Measurements from ENCODE around the gene ACIN1. TPM values are rescaled to one million over a fixed set of nuclear protein-coding genes. Genes with fewer than 3 reads are reported as not detected.
A peak's percentile ranks its signal among the peaks of the same experiment; 100 is the strongest.

ACIN1 gene
- total and polyA plus RNA-seq, 10 donors: 59.2 to 228 (median 186) TPM

- Histone ChIP-seq H3K4me3 (no peak overlapping the region), H3K27me3 (replicated peaks in 1 of 7) (no peaks in the 10 kb centered on the region), H3K4me1 (peaks cover 16 to 59% (median 33%) of the 10 kb centered on the region in 6 donors), H3K36me3 (peaks cover 0 to 28% (median 2%) of the 10 kb centered on the region in 6 donors), H3K9me3 (no peaks in the 10 kb centered on the region), H3K27ac (peak overlapping the region in 2 of 8 donors; percentile 39 to 51)
- DNase-seq: no peak
- intact Hi-C loops (cut with DNase I; ENCODE audit: low total_unique reads): loop anchor here (10.0 kb wide), 1 partner anchor 170 kb away; no protein-coding TSS in a partner anchor
- TF ChIP-seq, protein P1, sequence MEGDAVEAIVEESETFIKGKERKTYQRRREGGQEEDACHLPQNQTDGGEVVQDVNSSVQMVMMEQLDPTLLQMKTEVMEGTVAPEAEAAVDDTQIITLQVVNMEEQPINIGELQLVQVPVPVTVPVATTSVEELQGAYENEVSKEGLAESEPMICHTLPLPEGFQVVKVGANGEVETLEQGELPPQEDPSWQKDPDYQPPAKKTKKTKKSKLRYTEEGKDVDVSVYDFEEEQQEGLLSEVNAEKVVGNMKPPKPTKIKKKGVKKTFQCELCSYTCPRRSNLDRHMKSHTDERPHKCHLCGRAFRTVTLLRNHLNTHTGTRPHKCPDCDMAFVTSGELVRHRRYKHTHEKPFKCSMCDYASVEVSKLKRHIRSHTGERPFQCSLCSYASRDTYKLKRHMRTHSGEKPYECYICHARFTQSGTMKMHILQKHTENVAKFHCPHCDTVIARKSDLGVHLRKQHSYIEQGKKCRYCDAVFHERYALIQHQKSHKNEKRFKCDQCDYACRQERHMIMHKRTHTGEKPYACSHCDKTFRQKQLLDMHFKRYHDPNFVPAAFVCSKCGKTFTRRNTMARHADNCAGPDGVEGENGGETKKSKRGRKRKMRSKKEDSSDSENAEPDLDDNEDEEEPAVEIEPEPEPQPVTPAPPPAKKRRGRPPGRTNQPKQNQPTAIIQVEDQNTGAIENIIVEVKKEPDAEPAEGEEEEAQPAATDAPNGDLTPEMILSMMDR (IDR thresholded peaks at IDR 0.05 in 8 of 11, conservative IDR thresholded peaks at IDR 0.05 in 3 of 11): no peak
- TF ChIP-seq POLR2AphosphoS5 (IDR thresholded peaks at IDR 0.05): peak in 1 of 3 donors; percentile 11
- 91 to 96% (median 93%) methylated on average over 13 of the region's 13 CpGs for WGBS, 5 donors
Measured at GRCh38 chr14:23124337-23124954, 29.5 kb upstream of the ACIN1 start.

- Histone ChIP-seq H3K9me3 (no peaks in the 10 kb centered on the region), H3K27ac (peak overlapping the region in 2 of 8 donors; percentile 39 to 51), H3K4me1 (peaks cover 16 to 59% (median 39%) of the 10 kb centered on the region in 6 donors), H3K36me3 (peaks cover 0 to 21% (median 2%) of the 10 kb centered on the region in 6 donors), H3K4me3 (no peak overlapping the region), H3K27me3 (replicated peaks in 1 of 7) (no peaks in the 10 kb centered on the region)
- TF ChIP-seq, protein P1 (IDR thresholded peaks at IDR 0.05 in 8 of 11, conservative IDR thresholded peaks at IDR 0.05 in 3 of 11): no peak
- peak; percentile 40 to 63 (median 61) for TF ChIP-seq POLR2AphosphoS5 (IDR thresholded peaks at IDR 0.05)
- no peak for TF ChIP-seq POLR2A (IDR thresholded peaks at IDR 0.05)
- DNase-seq: peak; percentile 69
- 50 to 77% (median 59%) methylated on average over 6 to 8 of the region's 8 CpGs for WGBS, 5 donors
- intact Hi-C loops (cut with DNase I; ENCODE audit: low total_unique reads): loop anchor here (10.0 kb wide), 1 partner anchor 171 kb away; no protein-coding TSS in a partner anchor
Measured at GRCh38 chr14:23123419-23123818, 28.5 kb upstream of the ACIN1 start.

- DNase-seq: peak; percentile 40
- H3K4me1 ChIP-seq: peaks cover 16 to 62% (median 44%) of the 10 kb centered on the region in 6 donors
- H3K36me3 ChIP-seq: peaks cover 0 to 8% (median 2%) of the 10 kb centered on the region in 6 donors
- H3K4me3 ChIP-seq: no peak overlapping the region
- TF ChIP-seq POLR2AphosphoS5 (IDR thresholded peaks at IDR 0.05) (no peak), POLR2A (IDR thresholded peaks at IDR 0.05) (no peak)
- TF ChIP-seq, protein P1 (IDR thresholded peaks at IDR 0.05 in 8 of 11, conservative IDR thresholded peaks at IDR 0.05 in 3 of 11): no peak
- H3K9me3 ChIP-seq: no peaks in the 10 kb centered on the region
- no peaks in the 10 kb centered on the region for H3K27me3 ChIP-seq (replicated peaks in 1 of 7)
- intact Hi-C loops (cut with DNase I; ENCODE audit: low total_unique reads): loop anchor here (10.0 kb wide), 1 partner anchor 173 kb away; no protein-coding TSS in a partner anchor
- peak overlapping the region; percentile 70 to 89 (median 78) for H3K27ac ChIP-seq
- 82 to 92% (median 90%) methylated on average over 6 of the region's 6 CpGs for WGBS, 5 donors
Measured at GRCh38 chr14:23122086-23122485, 27.1 kb upstream of the ACIN1 start.

GRCh38 chr14:23121361-23121771 lies 26.4 kb upstream of the ACIN1 start:
- Histone ChIP-seq H3K27me3 (replicated peaks in 1 of 7) (no peaks in the 10 kb centered on the region), H3K9me3 (no peaks in the 10 kb centered on the region), H3K4me3 (peak overlapping the region in 1 of 8 donors; percentile 36), H3K36me3 (peaks cover 0 to under 1% (median 0%) of the 10 kb centered on the region in 6 donors), H3K4me1 (peaks cover 16 to 68% (median 44%) of the 10 kb centered on the region in 6 donors), H3K27ac (peak overlapping the region; percentile 70 to 89 (median 78))
- WGBS, 5 donors: 12 to 28% (median 19%) methylated on average over 6 of the region's 6 CpGs
- intact Hi-C loops (cut with DNase I; ENCODE audit: low total_unique reads): loop anchor here (2.0 to 10.0 kb wide), 2 partner anchors 65 to 173 kb away; no protein-coding TSS in a partner anchor
- TF ChIP-seq POLR2AphosphoS5 (IDR thresholded peaks at IDR 0.05): peak in 2 of 3 donors; percentile 54
- TF ChIP-seq, protein P1 (IDR thresholded peaks at IDR 0.05 in 8 of 11, conservative IDR thresholded peaks at IDR 0.05 in 3 of 11): no peak
- no peak for TF ChIP-seq POLR2A (IDR thresholded peaks at IDR 0.05)
- DNase-seq: peak; percentile 82

Measured in spleen (tissue), 11 donors.